HG02938 (cell line): ENCODE data around the gene ARHGAP10.
A peak's percentile ranks its signal among the peaks of the same experiment; 100 is the strongest.

Experiments used
- ATAC-seq: cut with Tn5 transposase; IDR thresholded peaks from one replicate; pipeline ENCODE4 v1.9.1; 2021; ENCODE audit warnings: mild to moderate bottlenecking, moderate library complexity; ENCODE audit not compliant: unreplicated experiment

ARHGAP10 gene

DNA sequence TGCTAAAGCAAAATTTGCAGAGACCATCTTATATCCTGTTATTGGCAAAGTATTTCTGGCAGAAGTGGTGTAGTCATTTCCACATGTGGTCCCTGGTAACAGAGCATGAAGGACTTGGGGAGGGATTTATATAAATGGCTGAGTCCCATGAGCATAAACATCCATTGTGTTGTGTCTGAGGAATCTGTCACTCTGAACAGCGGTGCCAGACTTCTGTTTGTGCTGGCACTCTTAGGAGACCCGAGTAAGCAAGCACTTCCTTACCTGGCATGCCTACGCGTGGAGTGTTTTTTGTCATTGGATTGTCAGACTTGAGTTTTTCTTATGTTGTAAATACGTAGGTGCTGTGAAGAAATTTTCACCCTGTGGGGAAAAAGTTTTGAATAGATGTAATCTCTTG lies 285.9 kb downstream of the ARHGAP10 start:
- no peak for ATAC-seq

DNA sequence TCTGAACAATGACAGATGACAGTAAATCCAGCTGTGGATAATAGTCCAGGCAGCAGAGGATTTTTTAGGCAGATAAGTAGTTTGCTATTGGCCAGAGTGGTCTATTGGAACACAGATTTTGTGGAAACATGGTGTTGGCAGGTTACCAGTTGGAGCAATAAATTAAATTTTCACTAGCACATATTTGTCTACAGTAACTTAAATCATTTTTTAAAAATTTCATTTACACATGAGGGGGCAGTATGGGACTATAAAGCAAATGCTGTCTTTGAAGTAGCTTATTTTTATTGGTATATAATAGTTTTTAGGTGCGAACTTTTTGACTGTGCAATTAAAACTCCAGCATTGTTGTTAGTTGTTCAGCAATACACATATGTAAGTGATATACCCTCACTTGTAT lies 289.8 kb downstream of the ARHGAP10 start:
- ATAC-seq, result no peak

DNA sequence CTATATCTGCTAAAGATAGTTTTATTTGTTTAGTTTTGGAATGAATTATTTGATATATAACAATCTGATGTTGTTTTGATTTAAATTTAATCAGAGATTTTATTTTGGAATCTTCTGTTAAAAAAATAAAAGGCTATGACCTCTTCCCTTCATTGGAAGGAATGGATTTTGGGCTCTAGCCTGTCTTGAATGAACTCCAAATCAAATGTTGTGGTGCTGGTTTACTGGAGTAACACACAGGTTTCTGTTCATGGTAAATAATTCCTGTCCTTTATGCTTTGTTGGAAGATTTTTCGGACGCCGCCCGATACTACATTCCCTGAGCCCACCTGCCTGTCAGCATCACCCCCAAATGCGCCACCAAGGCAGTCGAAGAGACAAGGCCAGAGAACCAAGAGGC lies 291.1 kb downstream of the ARHGAP10 start:
- ATAC-seq, result no peak

DNA sequence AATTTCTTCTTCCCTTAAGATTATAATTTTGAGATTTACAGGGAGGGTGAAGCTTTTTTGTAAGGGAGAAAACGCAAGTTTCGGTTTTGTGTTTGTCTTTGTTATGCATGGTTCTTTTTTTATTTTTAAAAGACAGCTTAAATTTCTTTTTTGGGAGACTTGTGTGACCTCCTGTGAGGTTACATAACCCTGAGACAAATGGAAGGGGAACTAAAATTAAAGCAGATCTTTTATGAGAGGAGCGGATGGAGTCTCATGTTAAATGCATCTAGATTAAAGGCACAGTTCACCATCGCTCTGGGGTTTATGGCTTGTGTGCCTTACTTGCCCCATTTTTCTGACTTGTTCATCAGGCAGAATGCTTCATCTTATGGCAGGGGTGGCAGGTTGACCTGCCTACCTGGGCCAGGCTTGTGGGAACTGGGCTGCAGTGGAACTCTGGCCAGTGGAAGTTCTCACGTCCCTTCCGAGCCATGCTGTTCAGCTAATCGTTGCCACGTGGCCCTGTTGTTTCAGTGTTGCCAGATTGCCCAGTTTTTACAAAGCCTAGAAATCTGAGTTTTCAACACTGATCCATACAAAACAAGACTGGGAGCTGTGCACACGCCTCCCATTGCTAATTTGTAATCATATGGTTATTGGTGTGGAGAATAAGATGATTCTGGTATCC lies 291.8 kb downstream of the ARHGAP10 start:
- no peak for ATAC-seq

DNA sequence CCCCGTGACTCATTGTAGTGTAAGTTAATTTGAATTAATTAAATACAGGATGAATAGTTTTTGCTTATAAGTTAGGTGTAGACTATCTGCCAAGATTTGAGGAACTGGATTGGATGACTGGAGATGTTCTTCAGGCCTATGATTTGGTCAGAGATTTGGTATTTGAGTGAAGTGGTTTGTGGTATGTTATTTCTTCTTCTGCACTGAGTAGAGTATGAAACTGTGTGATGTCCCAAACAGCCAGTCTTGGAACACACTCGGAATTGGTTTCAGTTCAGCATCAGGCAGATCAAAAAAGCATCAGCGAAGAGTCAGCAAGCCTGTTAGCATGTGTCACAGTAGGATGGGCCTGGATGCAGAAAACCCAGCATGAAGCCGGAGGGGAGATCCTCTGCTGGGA lies 294.1 kb downstream of the ARHGAP10 start:
- ATAC-seq, result no peak

DNA sequence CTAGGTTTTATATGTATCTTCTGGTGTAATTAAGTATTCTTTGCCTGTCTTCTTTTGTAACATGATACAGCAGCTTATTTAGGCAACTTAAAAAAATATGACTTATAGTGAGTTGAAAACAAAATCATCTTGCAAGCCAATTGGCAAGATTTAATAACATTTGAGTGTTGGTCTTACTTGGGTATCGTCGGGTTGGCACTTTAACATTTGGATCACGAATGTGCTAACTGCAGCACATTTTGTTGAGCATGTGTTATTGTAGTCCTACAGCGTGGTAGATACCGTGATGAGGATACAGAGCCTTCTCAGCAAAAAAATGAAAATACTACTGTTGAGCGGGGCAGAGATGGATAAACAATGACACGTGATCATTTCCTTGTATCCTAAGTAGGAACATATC lies 295.3 kb downstream of the ARHGAP10 start:
- no peak for ATAC-seq

DNA sequence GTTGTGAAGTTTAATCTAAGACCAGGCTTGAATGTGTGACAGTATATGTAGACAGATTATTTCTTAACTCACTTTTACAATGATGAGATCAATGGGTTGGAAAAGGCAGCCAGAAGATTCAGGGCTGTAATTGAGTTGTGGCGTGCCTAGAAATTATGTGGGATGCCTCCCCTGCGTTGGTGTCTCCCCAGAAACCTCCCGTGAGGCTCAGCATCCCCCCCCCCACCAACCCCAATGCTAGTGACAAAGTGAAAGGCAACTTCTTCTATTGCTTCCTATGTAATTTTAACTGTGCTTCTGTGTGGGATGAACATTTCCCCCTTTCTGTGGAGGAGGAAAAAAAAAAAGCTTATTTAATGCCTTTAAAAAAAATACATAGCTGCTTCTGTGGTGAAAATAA lies 297.9 kb downstream of the ARHGAP10 start:
- ATAC-seq, result no peak

DNA sequence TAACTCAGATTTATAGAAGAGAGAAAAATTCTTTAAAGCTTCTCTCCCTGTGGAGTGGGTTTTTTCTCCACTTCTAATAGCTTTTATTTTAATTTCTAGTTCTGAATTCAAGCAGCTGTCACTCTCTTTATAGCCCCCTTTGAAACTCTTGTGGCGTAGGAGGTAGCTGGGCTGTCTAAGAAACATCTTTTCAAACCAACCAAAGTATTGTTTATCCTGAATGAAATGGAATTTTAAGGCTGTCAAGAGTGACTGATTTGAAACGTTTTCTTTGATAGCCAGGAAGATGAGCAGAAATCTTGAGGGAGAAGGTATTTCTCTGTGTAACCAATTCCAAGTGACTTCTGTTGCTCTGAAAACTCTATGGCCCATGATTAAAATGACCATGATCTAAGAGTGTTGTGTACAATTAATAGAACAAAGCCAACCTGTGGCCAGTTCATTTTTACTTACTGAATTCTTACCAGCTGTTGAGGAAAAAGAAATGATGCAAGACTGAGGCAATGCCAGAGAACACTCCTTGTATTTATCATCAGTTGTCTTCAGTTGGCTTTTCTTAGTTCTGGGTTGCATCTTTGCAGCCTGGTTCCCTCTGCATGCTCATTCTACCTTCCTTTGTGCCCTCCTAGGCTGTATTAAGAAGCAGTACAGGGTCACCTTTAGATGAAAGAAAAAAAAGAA lies 298.4 kb downstream of the ARHGAP10 start:
- no peak for ATAC-seq

DNA sequence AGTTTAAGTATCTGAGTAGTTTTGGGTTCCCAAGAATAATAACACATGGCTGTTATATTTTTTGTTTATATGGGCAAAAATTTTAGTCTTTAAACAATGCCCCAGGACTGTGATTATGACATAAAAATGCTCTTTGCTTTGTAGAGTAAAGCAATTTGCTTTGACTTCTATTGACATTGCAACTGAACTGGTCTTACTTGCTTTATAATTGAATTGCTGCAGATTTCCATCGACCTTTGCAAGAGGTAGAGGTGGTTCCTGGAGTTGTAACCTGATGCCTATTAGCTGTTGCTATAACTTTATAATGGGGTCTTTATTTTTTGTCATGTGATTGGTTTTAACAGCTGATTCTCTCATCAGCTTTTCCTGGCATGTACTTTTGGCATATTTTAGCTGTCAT lies 302.9 kb downstream of the ARHGAP10 start:
- ATAC-seq, result no peak

DNA sequence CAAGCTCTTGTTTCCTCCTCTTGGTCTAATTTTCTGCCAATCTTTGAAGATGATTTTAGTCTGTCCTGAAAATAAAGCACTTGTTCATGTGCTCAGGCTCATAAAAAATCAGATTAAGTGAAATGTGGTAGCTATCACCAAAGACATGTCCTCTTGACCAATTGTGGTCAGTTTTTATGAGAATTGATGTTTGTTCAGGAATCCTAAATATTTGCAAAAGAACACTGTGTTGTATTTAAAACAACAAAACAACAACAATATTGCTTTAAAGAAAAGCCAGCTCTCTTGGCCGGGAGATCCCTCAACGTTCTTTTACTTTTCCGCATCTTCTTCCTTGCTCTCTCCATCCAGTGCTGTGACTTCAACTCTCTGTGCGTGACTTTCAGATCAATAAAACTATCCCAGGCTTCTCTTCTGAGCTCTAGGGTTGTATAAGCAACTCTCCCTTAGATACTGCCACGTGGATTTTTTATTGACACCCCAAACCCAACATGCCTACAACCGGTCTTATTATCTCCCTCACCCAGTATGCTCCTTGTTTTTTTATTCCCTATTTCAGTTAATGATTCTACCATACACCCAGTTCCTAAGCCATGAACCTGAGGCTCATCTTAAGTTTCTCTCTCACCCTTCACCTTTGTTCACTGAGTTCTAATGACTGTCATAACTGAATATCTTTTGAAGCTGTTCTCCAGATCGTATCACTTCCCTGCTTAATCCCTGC lies 309.9 kb downstream of the ARHGAP10 start:
- no peak for ATAC-seq

DNA sequence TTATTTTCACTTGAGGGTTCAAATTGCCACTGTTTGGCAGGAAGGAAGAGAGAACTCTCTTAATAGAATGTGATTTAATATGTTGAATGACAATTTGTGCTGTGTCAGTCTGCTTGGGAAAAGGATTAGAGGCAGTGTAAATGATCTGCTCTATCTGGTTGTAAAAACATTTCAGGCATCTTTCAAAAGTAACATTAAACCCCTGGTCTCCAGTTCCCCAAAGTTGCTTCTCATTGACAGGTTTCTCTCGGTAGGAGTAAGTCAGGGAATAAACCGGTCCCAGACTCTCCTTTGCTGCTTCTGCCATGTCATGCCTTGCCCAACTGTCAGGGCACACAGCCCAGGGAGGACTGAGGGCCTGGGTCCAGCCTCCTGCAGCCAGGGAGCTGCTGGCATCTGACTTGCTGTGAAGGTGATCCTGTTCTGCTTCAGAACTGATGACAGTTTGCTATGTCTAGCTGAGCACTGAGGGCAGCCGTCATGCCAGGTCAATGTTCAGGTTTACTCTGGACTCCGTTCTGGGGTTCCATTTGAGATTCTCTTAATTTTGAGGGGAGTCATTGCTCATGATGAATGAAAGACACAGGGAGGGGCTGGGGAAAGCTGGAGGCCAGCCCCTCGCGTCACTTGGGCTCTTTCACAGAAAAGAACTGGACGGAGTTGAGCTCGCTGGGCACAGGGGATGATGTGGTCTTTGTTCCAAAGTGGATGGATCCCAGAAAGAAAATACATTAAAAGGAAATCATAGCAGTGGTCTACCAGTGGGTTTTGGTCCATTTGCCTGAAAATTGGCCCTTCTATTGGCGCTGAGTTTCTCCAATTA lies 312.4 kb downstream of the ARHGAP10 start:
- no peak for ATAC-seq

DNA sequence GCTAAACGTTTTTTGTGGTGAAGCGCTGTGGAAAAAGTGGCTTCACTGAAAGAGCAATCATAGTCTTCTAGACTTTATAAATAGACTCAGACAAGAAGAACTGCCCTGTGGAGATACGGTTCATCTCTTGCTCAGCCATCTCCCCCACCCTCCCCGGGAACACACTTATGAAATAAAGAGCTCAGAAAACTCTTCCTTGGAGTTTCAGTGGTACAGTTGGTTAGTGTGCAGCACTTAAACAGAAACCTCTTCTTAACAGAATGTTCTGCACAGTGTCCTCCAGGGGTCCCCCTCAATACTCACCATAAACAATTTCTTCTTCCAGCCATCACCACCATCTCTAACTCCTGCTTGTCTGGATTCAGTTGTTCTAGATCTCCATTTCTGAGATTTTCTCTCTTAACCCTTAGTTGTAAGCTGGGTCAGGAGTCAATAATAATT lies 313.0 kb downstream of the ARHGAP10 start:
- peak; percentile 98 for ATAC-seq

DNA sequence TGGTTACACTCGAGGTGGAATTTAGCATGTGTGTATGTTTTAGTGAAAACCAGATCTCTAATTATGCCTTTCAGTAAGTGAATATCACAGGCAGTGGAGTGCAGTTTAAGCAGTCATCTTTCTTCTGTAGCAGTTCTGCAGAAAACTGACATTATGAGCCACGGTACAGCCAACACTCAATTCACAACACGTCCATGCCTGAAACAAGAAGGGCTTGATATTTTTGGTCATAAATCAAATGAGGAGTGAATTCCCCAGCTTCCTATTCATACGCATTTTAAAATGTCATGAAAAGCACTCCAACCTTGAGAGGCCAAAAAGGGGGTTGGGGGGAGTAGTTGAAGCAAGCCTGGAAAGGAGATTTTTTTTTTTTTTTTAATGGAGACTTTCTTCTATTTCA lies 316.7 kb downstream of the ARHGAP10 start:
- ATAC-seq, result no peak

DNA sequence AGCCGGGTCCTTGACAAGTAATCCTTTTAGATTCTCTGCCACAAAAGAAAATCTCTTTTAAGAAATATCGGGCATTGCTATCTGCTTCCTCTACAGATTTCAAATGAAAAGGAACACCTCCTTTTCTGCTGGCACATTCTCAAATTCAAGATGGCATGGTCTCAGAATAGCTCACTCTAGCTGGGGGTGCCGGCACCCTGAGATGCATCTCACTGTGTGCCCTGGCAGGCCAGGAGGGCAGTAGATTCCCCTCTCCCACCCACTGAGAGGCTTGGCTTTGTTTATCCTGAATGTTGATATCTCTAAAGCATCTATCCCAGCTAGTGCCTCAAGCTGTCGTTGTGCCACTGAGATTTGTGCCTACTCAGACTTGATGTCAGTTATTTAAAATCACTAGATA lies 319.5 kb downstream of the ARHGAP10 start:
- no peak for ATAC-seq

DNA sequence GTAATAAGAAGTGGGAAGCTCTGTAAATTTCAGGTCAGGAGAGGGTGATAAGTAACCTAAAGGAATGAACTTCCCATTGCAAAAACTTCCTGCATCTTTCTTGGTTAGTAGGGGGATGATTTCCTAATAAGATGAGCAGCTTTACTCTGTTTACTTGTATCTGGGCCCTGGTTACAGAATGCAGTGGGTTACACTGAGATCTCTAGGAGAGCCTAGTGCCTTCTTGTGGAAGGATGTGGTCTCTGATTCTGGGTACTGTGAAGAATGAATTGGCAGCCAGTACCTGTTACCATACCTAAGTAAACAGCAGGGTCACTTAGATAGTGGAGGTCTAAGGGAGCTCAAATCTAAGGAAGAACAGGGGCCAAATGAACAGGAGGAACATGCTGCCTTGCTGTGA lies 320.6 kb downstream of the ARHGAP10 start:
- ATAC-seq, result no peak

DNA sequence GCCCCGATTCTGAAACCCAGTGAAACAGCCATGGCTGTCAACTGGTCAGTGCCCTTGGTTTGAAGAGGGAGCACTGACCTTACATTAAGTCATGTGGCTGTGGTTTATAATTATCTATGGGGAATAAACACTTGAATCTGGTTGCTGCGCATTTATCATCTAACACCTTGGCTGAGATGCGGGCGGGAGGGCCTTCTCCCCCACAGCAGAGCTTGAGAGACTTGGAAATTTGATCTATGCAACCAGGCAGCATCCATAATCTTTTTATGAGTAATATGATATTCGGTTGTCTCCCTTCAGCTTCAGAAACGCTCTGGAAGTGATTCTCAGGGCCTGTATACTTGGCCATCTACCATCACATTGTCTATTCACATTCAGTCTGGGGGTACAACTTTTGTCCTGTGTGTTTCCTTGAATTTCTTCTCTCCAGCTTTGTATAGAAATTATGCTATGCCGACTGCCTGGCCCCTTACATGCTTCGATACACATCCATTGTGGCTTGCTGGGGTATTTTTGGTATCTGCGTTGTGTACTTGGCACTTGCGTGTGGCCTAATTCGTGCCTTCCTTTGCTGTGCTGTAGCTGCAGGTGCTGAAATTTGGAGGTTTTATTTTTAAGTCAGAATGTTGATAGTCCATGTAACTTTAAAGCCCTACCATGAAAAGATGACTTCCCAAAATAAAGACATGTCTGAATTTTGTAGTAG lies 321.6 kb downstream of the ARHGAP10 start:
- ATAC-seq, result no peak

DNA sequence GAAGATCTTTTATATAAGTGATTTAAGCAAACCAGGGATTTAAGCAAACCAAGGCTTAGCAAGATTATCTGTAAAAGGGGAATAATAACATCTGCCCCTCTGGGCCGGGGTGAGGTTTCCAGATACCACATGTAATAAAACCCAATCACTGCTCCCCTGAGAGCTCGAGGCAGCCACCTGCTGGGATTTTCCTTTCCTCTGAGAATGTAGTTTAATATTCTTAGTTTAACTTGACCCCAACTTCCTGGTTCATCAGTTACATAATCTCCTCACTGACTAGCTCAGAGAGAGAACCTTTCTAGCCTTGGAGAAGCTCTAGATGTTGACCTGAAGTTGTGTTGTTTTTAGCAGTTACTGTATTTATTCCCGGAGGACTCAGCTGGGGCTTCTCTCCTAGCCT lies 322.4 kb downstream of the ARHGAP10 start:
- ATAC-seq, result no peak

DNA sequence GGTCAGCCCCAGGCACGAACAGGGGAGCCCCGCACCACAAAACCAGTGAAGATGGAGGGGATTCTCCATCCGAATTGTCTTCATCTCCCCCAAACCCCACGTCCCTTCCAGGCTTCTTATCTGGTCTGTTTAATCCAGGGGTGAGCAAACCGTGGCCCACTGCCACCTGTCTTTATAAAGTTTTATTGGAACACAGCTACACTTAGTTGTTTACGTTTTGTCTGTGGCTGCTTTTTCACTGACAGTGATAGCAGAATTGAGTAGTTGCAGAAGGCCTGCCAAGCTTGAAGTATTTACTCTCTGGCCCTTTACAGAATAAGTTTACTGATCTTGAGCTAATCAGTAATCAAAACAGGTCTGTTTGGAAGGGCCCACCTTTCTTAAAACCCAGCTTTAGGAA lies 324.0 kb downstream of the ARHGAP10 start:
- peak; percentile 15 for ATAC-seq

DNA sequence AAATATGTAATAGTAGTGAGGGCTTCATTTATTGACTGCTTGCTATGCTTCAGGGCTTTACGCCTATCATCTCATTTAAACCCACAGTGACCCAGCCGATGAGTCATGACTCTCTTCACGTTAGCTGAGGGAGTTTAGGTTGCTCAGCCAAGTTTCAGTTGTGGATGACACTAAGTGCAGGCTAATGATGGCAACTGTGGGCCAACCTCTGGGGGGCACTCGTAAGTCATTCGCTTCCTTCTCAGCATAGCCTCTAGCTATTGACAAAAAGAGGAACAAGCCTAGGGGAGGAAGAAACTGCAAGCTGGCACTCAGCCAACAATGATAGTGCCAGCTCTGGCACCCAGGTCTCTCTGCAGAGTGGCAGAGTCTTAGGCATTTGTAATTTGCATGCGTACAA lies 325.0 kb downstream of the ARHGAP10 start:
- ATAC-seq, result peak; percentile 85

DNA sequence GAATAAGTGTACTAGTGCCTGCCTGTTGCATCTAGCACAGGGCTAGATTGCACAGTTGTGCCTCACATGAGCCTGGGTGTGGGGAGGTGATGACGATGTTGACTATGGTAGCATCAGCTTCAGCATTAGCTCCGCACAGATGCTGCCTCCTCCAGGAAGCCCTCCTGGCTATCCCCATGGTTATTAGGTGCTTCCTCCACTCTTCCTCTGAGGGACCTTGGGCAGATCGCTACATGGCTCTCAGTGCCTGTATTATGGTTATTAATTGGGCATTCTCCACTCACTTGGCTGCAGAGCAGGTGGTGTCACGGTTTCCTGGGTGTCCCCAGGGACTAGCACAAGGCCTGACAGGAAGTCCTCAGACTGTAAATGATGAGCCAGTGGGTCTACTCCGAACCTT lies 325.6 kb downstream of the ARHGAP10 start:
- peak; percentile 41 for ATAC-seq
